EL (cell line): ENCODE measurements around the gene MRPL36.
"Not testable (repeated sequence)": the region's sequence is repeated elsewhere in the genome, so short reads cannot be mapped to it uniquely, and the experiment has no call there.

Experiments
- DNase-seq: peaks from one replicate; pipeline ENCODE4 v3.0.0-alpha.2; 2016

The MRPL36 gene

DNA sequence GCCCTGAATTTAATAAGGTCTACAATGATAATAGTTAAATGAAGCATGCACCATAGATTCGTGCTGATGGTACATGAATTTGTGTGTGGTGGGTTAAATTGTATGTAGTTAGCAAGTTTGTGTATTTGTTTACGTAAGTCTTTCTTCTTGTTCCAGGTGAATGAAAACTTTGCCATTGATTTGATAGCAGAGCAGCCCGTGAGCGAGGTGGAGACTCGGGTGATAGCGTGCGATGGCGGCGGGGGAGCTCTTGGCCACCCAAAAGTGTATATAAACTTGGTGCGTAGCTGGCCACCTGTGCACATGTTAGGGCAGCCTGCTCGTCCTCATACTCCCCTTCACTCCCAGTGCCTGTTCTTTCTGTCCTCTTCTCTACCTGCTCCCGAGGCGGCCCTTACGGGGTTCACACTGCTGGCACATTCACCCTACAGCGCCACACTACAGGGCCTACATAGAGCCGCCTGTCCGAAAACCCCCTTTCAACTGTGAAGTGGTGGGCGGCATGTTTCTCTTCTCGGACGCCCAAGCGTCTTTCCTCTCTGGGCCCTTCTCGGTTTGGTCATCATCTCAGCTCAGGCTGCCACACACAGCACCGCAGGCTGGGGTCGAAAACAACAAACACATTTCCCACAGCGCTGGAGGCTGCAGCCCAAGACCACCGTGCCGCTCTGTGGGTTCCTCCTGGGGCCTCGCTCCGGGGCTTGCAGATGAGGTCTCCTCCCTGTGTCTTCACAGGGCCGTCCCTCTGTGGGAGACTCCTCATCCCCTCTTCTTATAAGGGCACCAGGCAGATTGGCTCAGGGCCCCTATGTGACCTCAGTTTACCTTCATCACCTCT is 14.8 kb upstream of the MRPL36 start:
- DNase-seq: no peak

DNA sequence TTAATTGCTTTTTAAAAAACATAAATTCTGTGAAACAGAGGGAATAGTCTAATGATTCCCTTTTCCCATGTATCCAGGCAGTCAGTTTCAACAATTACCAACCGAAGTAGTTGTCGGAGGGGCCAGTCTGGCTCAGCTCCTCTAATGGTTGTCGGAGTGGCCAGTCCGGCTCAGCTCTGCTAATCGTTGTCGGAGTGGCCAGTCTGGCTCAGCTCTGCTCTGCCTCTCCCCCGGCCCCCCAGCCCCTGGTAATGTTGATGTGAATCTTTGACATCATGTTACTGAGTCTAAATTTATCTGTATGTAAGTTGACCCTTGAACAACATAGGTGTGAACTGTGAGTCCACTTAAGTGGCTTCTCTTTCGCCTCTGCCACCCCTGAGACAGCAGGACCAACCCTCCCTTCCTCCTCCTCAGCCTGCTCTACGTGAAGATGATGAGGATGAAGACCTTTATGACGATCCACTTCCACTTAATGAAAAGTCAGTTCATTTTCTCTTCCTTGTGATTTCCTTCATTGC is 11.0 kb upstream of the MRPL36 start:
- no peak for DNase-seq

DNA sequence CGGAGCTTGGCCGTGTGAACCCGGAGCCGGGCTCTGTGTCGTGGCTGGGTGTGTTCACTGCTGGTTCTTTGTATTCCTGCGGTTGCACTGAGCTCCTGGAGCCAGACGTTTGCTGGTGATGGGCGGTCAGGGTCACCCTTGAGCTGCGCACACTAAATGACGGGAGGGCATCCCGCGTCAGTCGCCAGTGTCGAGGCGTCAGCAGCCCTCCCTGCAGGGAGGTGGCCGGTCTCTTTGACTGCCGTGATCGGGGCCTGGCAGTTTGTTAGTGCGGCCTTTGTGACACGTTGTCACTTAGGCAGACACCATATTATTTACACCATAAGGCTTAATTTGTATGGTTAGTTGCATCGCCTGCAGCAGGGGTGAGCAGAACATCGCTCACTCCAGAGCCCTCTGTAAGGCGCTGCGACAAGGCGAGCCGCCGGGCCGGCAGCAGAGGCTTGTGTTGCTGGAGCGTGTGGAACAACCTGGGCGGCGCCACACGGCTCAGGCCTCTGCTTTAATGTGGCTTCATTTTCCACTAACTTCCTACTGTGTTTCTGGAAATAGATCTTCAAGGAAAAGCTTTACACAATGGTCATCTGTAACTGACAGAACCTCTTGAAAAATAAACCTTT is 9.9 kb upstream of the MRPL36 start:
- no peak for DNase-seq

- DNase-seq: peak; percentile 14
Measured at GRCh38 chr5:1808439-1808838, 8.8 kb upstream of the MRPL36 start.

DNA sequence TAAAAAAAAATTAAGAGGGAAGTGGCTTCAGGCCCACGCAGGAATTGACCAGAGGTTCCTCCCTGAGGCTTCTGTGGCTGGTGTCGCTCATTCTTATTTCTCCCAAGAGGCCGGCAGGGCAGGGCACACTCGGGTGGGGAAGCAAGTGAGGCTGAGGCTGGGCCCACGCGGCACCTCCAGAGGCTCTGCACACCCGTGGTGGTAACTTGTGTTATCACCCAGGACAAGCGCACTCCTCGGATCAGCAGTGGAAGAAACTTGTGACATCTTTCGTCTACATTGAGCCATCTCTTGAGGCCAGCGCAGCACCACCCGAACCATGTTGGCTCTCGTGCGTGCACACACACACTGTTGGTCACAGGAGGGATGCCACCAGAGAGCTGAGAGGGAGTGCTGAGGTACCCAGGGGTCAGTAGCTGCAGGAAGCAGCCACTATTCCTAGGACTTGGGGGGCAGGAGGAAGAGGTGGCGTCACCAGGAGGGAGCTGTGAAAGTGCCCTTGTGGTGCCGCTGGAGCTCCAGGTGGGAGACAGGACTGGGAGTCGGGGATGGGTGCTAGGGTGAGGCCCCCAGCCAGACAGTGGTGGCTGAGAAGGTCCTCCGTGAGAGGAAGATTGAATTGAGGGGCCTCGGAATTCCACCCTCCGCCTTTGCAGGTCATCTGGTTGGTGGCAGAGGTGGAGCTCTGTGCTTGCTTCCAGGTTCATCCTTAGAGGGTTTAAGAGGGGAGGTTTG is 8.0 kb upstream of the MRPL36 start:
- no peak for DNase-seq

DNA sequence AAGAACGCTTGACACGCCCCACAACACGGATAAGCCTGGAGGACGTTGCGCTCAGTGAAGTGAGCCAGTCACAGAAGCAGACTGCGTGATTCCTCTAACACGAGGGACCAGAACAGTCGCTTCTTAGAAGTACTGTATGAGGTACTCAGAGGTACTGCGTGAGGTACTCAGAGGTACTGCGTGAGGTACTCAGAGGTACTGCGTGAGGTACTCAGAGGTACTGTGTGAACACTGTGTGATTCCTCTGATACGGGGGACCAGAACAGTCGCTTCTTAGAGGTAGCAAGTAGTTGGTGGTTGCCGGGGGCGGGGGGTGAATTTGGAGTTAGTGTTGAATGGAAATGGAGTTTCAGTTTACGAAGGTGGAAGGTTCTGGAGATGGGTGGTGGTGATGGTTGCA is 7.3 kb upstream of the MRPL36 start:
- no peak for DNase-seq

DNA sequence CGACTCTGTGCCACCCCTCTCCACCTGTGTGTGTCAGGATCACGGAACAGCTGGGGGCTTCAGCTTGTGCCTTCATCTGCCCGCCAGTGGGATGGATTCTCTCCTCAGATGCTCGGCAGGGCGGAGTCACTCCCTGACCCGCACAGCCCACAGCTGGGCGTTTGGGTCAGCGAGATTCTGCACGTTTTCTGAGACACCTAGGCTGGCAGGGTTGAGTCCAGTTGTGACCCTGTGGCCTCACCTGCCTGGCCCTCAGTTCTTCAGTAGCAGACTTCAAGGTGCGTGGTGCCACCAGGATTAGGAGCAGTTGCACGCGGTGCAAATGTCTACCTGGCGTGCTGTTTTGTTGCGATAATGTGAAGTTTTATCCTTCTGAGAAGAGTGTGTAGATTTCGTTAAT is 6.6 kb upstream of the MRPL36 start:
- DNase-seq: no peak

DNA sequence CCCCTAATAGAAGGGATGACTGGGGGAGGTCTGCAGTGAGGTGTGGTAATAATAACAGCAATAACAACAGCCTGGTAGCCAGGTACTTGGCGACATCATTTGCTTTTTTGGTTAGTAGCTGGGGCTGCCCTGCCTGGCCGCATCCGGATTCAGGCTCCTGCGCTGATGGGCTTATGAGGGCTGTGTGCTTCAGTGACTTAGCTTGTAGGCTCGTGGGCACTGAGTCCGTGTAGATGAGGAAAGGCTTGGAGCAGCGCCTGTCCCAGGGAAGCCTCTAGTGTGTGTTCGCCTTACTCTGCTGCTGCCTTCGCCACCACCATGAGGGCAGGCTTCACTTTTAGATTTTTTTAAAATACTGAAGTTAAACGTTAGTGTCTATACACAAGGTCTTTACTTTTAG is 6.1 kb upstream of the MRPL36 start:
- DNase-seq: no peak

DNA sequence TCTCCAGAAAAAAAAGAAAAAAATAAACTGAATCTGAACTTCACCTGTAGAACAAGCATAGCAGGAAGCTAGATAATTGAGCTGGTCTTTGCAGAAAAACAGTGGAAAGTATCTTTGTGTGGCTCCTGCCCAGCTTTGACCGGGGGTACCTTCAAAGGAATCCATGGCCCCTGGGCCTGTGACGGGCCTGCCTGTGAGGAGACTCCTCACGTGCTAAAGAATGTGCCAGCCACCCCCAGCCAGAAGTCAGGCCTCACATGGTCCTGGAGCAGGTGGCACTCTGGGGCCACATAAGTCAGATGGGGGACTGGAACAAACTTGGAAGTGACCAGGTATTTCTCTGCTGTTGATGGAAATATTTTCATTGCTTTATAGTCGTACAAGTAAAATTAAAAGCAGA is 5.7 kb upstream of the MRPL36 start:
- no peak for DNase-seq

GRCh38 chr5:1804001-1804690 is 4.5 kb upstream of the MRPL36 start:
- DNase-seq: no peak

DNA sequence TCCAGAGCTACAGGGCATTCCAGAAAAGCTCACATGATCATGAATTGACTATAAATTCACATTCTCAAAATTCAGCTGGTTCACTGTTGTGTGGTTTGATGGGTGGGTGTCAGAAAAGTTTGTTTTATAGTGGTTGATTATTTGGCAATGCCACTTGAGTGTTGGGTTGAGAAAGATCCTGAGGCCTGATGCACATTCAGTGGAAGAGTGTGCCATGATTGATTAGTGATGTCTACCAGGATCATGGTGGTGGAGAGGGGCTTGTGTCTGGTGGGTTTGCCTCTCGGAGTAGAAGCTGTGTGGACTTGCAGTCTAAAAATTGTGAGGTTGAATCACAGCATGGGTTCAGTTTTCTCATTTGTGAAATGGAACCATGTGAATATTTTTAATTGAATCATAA is 3.6 kb upstream of the MRPL36 start:
- DNase-seq: no peak

- peak; percentile 19 for DNase-seq
Measured at GRCh38 chr5:1801967-1802295, 2.3 kb upstream of the MRPL36 start.

DNA sequence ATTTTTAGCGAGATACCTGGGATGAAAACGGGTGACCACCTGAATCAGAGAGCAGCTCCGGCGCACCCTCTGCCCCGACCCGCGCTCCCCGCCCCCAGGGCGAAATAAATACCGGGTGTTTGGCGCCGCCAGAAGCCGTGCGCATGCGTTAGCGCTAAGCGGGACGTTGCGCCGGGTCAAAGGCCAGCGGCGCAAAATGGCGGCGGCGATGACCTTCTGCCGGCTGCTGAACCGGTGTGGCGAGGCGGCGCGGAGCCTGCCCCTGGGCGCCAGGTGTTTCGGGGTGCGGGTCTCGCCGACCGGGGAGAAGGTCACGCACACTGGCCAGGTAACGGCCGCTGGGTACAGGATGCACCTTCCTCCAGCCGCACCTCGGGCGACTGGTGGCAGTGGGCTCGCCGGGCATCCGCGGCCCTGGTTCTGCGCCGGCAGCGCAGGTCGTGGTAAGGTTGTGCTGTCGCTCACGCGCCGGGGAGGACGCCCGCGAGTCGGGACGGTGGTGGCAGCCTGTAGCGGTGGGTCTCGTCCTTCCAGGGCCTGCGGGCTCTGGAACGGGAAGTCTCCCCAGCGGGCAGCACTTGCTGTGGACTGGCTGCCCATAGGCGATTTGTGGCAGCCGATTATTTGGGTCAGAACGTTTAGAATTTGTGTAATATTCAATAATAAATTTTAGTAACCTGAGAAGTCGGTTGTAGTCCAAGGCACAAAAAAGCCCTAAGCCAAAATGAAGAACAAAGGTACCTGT is 1.8 kb upstream of the MRPL36 start, which contains the start of gene NDUFS6:
TSS of gene NDUFS6 (plus strand) at position 186 of the 745 bp plus-strand sequence. CDS start at position 197, 11 bp downstream.
- DNase-seq: peak; percentile 64

DNA sequence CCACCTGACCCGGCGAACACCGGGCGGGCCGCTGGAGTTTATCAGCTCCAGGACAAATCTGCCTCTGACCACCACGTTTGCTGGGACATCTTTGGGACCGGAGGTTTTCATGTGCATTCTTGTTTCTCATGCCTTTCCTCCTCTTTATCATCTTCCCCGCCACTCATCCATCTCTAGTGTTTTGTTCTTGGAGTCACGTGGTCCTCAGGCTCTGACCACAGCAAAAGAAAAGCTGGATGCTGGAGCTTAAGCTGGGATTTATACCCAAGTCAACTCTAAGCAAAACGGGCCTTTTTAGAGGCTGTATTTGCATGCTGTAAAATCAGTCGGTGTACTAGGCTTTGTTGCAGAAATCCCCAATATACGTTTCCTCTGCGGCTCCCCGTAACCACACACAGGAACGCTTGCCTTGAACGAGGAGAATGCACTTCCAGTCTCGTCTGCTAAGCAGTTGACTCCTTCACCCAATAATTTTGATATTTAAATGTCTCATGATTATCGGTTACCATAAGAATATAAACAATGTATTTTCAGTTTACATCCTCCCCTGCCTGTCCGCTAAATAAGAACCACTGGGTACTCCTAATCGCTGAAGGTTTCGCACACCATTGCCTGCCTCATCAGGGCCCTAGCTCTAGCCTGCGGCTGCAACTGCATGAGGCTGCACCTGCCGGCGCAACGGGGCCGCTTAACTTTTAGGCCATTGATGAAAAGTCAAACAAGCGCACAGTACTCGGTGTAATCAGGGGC is 1.0 kb upstream of the MRPL36 start:
- DNase-seq: peak; percentile 54

GRCh38 chr5:1799110-1799601 is 481 bp downstream of the MRPL36 start:
- peak; percentile 23 for DNase-seq

GRCh38 chr5:1798589-1798988 is 1.0 kb downstream of the MRPL36 start:
- not testable (repeated sequence) for DNase-seq

DNA sequence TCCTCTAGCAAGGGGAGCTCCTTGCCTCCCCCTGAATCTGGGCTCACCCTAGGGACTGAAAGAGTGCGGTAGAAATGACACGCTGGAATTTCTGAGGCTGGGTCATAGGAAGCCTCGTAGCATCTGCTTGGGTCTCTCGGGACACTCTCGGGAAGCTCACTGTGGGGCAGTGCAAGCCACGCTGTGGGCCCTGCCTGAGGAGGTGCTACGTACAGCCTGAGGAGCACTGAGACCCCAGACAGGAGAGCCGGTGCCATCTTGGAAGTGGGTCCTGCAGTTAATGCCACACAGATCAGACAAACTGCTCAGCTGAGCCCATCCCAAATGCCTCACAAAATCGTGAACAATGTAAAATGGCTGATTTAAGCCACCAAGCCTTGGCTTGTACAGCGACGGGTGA is 1.8 kb downstream of the MRPL36 start:
- DNase-seq: no peak

DNA sequence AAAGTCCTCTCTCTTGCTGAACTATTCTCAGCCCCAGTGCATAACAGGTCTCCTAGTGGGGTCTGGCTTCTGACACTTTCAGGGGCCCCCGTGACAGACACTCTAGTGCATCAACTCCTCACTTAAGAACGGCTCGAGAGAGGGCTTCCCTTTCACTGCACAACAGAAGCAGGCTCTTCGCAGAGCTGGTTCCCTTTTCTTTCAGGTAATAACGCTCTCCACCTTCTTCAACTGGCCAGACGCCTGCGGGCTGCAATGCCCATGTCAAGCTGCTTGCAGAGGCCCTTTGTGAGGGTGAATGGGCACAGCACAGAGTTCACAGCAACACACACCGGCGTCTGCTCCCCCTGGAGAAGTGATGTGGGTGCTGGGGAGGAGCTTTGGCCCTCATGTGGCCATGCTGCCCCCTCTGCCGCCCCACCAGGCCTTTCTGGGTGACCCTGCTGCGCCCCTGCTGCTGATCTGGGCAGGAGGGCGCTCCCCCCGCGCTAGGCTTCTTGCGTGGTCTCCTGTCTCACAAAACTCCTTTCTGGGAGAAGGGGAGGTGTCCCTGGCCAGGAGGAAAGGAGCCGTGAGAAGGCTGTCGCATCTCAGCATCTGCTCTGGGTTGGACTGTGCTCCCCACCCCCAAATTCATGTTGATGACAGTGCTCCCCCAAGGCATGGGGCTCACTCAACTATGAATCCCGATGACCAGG is 2.4 kb downstream of the MRPL36 start:
- DNase-seq: no peak

DNA sequence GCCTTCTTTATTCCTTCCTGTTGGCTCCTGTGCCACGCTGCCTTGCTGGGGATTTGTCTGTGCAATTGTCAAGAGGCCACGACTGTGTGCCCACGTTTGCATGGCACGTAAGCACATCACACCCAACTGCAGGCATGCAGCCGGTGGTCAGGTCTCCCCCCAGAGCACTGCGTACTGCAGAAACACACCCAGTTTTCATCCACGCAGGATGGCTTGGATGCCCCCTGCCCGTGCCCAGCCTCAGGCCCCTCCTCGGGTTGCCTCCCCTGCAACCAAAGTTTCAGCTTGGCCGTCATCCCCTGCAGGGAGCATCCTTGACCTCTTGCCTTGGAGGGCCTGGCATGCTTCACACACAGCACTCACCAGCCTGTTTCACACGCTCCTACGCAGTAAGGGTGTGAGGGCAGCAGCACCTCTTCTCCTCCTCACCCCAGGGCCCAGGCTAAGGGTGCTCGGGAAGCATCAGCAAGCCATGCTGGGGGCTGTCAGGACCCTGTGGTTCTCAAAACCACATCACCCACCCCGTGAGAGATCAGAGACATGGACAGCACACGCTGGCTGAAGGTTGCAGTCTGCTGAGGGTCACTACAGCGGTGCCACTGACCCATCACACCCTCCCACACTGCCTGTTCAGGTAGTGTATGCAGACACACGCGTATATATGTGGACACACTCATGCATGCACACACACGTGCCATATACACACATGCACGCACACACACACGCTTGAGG is 3.1 kb downstream of the MRPL36 start:
- no peak for DNase-seq

GRCh38 chr5:1795931-1796330 is 3.7 kb downstream of the MRPL36 start:
- DNase-seq: no peak
